ENCODE measurements around the gene AKAP8. TPM values are rescaled to one million over a fixed set of nuclear protein-coding genes. Genes with fewer than 3 reads are reported as not detected.

The AKAP8 gene
- total and polyA plus RNA-seq, 2 experiments from 2014 or later, result 22.4 to 36.5 TPM

DNA sequence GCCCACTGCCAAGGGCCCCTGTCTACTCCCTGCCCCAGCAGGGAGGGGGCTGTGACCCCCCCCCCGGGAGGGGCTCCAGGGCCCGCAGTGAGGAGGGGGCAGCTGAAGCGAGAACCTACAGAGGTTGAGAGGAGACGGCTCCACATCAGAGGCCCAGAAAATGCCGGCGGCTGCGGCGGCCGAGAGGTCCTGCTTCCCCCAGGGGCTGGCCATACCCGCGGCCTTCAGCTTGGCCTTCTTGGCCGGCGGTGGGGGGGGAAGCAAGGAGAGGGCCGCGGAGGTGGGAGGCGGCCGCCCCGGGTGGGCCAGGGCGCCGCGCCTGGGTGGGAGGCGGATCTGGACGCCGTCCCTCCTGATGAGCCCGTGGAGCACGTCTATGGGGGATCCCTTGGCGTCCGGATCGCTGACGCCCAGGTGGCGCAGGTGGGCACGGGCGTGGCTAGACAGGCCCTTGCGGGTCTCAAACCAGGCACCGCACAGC, 48.4 kb upstream of the AKAP8 start:
- no peaks in the 10 kb centered on the region; the same call in 2 of the 3 replicates for H3K9me3 Mint-ChIP-seq
- Histone ChIP-seq H3K79me2 (replicated peaks; ENCODE audit: insufficient read depth) (peaks cover 18% of the 10 kb centered on the region), H3K4me2 (no peak overlapping the region), H2AFZ (no peak overlapping the region), H3K9me2 (ENCODE audit: insufficient read depth) (no peaks in the 10 kb centered on the region), H3K27ac (ENCODE audit: low read depth) (no peak overlapping the region), H3K36me3 (ENCODE audit: insufficient read depth) (no peaks in the 10 kb centered on the region), H4K20me1 (replicated peaks; ENCODE audit: insufficient read depth) (peaks cover 16% of the 10 kb centered on the region), H3K4me1 (ENCODE audit: insufficient read depth) (0 out of 2 replicates have a peak, but pooled peaks cover 6% of the 10 kb centered on the region), H3F3A (replicated peaks; ENCODE audit: low read depth) (no peaks in the 10 kb centered on the region), H3K4me3 (no peak overlapping the region), H3K27me3 (ENCODE audit: insufficient read depth) (no peaks in the 10 kb centered on the region)
- peaks cover 11% of the 10 kb centered on the region for H3K27me3 Mint-ChIP-seq (ENCODE audit: insufficient read depth, low read depth, poor library complexity)
- ATAC-seq, result no peak
- no peak overlapping the region for H3K4me3 Mint-ChIP-seq
- TF ChIP-seq EZH2phosphoT487 (IDR thresholded peaks at IDR 0.05; ENCODE audit: unreplicated experiment), result no peak
- TF ChIP-seq EZH2 (IDR thresholded peaks at IDR 0.05; ENCODE audit: low read depth, unreplicated experiment), result no peak
- TF ChIP-seq, protein P1, sequence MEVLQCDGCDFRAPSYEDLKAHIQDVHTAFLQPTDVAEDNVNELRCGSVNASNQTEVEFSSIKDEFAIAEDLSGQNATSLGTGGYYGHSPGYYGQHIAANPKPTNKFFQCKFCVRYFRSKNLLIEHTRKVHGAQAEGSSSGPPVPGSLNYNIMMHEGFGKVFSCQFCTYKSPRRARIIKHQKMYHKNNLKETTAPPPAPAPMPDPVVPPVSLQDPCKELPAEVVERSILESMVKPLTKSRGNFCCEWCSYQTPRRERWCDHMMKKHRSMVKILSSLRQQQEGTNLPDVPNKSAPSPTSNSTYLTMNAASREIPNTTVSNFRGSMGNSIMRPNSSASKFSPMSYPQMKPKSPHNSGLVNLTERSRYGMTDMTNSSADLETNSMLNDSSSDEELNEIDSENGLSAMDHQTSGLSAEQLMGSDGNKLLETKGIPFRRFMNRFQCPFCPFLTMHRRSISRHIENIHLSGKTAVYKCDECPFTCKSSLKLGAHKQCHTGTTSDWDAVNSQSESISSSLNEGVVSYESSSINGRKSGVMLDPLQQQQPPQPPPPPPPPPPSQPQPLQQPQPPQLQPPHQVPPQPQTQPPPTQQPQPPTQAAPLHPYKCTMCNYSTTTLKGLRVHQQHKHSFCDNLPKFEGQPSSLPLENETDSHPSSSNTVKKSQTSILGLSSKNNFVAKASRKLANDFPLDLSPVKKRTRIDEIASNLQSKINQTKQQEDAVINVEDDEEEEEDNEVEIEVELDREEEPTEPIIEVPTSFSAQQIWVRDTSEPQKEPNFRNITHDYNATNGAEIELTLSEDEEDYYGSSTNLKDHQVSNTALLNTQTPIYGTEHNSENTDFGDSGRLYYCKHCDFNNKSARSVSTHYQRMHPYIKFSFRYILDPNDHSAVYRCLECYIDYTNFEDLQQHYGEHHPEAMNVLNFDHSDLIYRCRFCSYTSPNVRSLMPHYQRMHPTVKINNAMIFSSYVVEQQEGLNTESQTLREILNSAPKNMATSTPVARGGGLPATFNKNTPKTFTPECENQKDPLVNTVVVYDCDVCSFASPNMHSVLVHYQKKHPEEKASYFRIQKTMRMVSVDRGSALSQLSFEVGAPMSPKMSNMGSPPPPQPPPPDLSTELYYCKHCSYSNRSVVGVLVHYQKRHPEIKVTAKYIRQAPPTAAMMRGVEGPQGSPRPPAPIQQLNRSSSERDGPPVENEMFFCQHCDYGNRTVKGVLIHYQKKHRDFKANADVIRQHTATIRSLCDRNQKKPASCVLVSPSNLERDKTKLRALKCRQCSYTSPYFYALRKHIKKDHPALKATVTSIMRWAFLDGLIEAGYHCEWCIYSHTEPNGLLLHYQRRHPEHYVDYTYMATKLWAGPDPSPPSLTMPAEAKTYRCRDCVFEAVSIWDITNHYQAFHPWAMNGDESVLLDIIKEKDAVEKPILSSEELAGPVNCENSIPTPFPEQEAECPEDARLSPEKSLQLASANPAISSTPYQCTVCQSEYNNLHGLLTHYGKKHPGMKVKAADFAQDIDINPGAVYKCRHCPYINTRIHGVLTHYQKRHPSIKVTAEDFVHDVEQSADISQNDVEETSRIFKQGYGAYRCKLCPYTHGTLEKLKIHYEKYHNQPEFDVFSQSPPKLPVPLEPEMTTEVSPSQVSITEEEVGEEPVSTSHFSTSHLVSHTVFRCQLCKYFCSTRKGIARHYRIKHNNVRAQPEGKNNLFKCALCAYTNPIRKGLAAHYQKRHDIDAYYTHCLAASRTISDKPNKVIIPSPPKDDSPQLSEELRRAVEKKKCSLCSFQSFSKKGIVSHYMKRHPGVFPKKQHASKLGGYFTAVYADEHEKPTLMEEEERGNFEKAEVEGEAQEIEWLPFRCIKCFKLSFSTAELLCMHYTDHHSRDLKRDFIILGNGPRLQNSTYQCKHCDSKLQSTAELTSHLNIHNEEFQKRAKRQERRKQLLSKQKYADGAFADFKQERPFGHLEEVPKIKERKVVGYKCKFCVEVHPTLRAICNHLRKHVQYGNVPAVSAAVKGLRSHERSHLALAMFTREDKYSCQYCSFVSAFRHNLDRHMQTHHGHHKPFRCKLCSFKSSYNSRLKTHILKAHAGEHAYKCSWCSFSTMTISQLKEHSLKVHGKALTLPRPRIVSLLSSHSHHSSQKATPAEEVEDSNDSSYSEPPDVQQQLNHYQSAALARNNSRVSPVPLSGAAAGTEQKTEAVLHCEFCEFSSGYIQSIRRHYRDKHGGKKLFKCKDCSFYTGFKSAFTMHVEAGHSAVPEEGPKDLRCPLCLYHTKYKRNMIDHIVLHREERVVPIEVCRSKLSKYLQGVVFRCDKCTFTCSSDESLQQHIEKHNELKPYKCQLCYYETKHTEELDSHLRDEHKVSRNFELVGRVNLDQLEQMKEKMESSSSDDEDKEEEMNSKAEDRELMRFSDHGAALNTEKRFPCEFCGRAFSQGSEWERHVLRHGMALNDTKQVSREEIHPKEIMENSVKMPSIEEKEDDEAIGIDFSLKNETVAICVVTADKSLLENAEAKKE (CRISPR knock-in tag; IDR thresholded peaks at IDR 0.05), result no peak
- no peak for TF ChIP-seq NANOG (IDR thresholded peaks at IDR 0.05; ENCODE audit: borderline replicate concordance)
- TF ChIP-seq, protein P2, sequence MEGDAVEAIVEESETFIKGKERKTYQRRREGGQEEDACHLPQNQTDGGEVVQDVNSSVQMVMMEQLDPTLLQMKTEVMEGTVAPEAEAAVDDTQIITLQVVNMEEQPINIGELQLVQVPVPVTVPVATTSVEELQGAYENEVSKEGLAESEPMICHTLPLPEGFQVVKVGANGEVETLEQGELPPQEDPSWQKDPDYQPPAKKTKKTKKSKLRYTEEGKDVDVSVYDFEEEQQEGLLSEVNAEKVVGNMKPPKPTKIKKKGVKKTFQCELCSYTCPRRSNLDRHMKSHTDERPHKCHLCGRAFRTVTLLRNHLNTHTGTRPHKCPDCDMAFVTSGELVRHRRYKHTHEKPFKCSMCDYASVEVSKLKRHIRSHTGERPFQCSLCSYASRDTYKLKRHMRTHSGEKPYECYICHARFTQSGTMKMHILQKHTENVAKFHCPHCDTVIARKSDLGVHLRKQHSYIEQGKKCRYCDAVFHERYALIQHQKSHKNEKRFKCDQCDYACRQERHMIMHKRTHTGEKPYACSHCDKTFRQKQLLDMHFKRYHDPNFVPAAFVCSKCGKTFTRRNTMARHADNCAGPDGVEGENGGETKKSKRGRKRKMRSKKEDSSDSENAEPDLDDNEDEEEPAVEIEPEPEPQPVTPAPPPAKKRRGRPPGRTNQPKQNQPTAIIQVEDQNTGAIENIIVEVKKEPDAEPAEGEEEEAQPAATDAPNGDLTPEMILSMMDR (conservative IDR thresholded peaks at IDR 0.05; ENCODE audit: low read depth in 2 of 2), result no peak
- TF ChIP-seq ZNF331 (CRISPR knock-in tag; IDR thresholded peaks at IDR 0.05; ENCODE audit: low read depth), result no peak
- TF ChIP-seq STAT1 (IDR thresholded peaks at IDR 0.05; ENCODE audit: unreplicated experiment), result no peak
- TF ChIP-seq CREB1 (CRISPR knock-in tag; IDR thresholded peaks at IDR 0.05; ENCODE audit: low read depth), result no peak
- no peak overlapping the region for H3K27ac Mint-ChIP-seq
- H3K4me1 Mint-ChIP-seq, result peaks cover 15% of the 10 kb centered on the region
- no peak for DNase-seq (ENCODE audit: low spot score)
- peaks cover 26% of the 10 kb centered on the region for H3K36me3 Mint-ChIP-seq (ENCODE audit: low read depth)

All from GM23338 (cell line).